HG03439 (cell line): Measurements from ENCODE around the gene SLCO2A1.

Experiments
- ATAC-seq: cut with Tn5 transposase; IDR thresholded peaks from one replicate; pipeline ENCODE4 v1.9.1; 2021; ENCODE audit warnings: mild to moderate bottlenecking, moderate library complexity; ENCODE audit not compliant: unreplicated experiment

SLCO2A1 gene

DNA sequence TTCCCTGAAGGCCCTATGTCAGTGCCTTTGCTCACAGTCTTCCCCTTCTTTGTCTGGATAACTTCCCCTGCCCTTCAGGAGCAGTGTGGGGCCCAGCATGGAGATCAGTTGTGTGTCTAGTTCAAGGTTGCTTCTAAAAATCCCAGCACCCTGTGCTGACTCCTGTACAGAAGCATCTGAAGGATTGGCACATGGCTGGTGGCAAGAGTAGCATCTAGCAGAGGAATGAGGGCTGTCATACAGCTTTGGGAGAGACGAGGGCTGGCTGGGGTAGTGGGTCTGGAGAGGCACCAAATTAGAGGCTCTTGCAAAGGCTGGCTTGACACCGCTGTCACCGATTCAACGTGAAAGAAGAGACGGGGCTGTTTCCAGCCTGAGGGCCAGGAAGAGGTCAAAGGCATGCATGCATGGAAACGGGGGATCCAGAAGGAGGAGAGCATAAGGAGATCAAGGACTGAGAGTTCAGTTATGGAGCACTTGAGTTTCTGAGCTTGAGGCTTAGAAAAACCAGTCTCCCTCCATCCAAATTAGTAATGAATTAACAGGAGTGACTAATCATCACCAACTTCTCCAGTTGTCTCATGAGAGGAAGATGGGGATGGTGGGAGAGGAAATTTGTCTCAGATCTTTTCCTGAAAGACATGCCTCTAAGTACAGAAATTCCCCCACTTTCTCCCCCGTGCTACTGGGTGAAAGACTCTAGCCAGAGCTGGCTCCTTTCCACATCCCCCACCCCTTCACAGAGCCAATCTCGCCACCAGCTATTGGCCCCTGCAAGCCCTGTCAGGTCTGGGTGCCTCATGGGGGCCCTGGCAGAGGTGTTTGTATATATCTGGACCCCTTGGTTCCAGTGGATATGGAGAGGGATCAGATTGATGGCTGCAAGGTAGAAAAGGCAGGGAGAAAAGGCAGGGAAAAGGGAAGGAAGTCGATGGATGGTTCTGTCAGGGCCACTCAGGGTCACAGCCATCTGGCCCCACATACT, 45.9 kb downstream of the SLCO2A1 start:
- ATAC-seq, result no peak

DNA sequence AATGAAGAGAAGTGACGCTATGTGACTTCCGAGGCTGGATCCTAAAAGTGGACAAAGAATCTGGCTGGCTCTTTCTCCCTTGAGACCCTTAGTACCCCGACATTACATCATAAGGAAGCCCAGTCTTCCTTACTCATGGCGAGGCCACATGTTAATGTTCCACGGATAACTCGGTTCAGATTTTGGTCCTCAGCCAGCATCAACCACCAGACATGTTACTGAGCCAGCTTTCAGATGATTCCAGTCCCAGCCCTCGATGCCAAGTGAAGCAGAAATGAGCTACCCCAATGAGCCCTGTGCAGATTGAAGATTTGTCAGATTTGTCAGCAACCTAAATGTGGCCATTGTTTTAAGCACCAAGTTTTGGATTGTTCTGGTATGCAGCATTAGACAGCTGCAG, 46.6 kb downstream of the SLCO2A1 start:
- no peak for ATAC-seq

DNA sequence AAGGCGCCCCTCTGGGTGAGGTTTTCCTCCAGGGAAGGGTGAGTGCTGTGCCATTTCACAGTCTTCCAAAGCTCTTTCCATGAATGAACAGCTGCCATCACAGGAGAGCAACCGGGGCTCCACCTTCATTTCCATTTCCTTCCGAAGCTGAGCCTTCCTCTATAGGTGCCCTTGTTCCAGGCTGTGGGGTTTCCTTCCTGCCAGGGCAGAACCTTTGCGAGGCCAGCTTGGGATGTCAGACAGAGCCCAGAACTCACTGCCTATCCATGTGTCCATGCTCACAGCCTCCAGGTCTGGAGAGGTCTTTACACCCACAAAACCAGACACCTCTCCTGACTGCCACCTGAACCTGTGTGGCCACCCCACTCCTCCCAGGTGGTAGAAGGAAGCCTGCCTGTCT, 49.2 kb downstream of the SLCO2A1 start:
- no peak for ATAC-seq

GRCh38 chr3:133980035-133980434, 49.7 kb downstream of the SLCO2A1 start:
- ATAC-seq, result no peak

DNA sequence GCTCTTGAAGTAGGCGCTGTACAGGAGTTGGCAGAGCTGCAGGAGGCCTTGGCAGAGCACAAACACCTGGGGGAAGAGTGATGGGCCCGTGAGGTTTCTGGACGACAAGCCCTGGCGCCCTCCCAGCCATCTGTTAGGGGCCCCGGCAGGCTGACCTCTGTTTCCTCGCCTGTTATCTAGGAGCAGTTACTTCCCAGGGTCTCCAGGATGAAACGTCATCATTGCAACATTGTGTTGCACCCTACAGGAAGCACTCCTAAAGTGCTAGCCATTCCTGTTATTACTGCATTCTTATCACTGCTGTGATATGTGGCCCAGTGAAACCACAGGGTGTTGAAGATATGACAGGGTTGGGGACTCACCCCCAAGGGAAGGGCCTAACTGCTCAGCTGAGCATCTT, 50.2 kb downstream of the SLCO2A1 start:
- no peak for ATAC-seq

GRCh38 chr3:133977568-133977967, 52.2 kb downstream of the SLCO2A1 start:
- ATAC-seq, result no peak

GRCh38 chr3:133973249-133973980, 56.3 kb downstream of the SLCO2A1 start:
- ATAC-seq, result no peak

DNA sequence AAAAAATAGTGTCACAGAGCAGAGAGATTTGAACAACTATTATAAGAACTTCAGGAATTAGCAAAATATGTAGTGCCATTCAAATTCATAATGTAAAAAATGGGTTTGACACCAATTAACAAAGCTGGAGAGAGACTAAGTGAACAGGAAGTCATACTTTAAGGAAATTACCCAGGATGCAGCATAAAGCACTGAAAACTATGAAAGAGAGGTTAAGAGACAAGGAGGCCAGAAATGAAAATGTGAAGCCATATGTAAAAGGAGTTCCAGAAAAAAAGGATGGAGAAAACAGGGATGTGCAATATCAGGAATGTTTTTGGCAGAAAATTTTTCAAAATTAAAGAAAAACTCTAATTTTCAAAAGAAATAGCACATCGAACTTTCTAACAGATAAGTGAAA, 57.6 kb downstream of the SLCO2A1 start:
- no peak for ATAC-seq

DNA sequence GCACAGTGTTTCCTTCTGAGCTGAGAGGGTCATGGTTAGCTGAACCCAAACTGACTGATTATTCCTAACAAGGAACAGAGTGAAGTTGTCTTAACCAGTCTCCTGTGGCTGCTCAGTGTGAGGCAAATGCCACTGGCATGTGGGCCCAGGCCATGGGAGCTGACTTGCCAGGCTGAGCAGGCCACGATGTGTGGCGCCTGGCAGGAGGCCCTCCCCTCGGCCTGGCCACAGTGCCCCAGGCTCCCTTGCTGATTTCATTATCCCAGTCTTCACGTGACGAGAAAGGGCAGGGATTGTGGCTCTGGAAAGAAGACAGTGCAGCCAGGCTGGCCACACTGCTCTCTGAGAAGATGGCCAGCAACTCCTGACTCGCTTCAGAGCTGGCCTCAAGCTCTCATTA, 58.8 kb downstream of the SLCO2A1 start:
- no peak for ATAC-seq

- ATAC-seq, result no peak
These were observed 59.4 kb downstream of the SLCO2A1 start for GRCh38 chr3:133970339-133970738.

DNA sequence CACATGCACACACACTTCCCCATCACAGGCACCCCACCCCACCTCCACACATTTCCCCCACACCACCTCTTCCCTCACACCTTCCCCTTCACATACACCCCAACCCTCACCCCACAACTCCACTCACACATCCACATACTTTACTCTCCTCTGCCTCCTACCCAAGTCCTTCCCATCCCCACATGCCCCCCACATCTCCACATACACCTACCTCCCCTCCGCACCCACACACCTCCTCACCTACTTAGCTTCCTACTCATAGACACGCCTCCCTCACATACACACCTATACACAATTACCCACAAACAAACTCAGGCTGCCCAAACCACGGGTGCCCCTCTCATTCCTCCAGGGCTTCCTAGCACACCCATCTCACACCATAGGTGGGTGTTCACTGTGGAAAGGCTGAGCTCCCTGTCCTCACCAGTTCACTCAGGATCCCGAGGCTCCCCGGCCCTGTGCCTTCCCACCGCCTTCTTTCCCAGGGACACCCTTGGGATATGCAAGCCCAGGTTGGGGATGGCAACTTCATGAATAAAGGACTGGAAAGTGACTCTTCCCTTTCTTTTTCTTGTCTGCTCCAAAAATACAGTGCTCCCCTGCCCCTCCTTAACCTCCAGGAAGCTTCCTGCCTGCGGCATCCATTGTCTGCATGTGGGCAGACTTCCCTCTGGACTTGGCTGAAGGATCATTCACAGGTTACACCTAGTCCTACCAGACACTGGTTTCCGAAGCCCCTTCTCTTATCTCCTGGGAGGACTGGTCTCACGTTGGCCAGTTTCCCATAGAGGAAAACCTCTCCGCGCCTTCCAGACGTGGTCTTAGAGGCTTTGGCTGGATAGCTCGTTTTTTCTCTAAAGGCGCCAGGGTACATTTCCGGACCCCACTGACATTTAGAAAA, 61.5 kb downstream of the SLCO2A1 start:
- ATAC-seq, result no peak

DNA sequence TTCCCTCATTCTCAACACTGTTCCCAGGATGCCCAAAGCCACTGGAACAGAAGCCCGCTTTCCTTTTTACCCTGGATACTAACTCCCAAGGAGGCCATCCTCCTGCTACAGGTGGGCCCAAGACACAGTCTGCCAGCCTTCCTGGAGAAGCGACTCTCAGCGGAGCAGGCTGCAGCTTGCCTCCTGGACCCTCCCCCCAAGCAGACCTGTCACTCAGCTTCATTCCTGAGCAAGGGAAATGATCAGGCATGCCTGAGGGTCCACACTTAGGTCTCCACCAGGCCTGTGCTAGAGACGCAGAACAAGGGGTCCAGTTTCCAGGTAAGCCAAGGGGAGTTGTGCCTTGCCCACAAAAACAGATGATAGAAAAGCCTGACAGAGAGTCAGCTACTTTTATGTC, 62.8 kb downstream of the SLCO2A1 start:
- no peak for ATAC-seq

- ATAC-seq, result no peak
These were observed 63.8 kb downstream of the SLCO2A1 start for GRCh38 chr3:133965906-133966305.

- ATAC-seq, result no peak
These were observed 64.6 kb downstream of the SLCO2A1 start for GRCh38 chr3:133965013-133965570.

GRCh38 chr3:133964547-133964946, 65.2 kb downstream of the SLCO2A1 start:
- no peak for ATAC-seq

DNA sequence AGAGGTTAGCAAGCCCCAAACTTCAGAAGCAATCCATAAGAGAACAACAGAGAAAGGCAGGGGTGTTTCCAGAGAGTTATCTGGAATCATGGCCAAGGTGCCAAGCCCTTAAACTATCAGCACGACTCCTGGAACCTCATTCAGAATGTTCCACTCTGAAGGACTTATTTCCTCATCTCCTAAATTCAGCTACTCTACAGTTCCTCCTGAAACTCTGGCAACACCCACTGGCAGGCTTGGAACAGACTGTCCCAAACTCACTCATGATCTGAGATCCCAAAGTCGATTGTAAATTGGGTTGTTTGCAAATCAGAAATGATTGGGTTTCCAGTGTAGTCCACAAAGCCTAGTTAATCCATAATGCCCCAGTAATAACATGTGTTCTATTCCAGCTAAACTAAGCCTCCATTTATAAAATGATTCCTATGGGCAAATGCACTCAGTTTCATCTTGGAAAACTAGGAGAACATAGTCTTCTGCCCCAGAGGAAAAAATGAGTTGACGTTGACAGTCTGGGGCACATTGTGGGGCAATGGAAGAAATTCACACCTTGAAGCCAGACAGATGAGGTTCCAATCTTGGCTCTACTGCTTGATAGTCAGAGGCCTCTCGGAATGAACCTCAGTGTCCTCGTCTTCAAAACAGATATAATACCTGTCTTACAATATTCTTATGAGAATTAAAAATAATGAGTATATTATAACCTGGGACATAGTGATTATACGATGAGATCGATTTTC, 65.9 kb downstream of the SLCO2A1 start:
- no peak for ATAC-seq

DNA sequence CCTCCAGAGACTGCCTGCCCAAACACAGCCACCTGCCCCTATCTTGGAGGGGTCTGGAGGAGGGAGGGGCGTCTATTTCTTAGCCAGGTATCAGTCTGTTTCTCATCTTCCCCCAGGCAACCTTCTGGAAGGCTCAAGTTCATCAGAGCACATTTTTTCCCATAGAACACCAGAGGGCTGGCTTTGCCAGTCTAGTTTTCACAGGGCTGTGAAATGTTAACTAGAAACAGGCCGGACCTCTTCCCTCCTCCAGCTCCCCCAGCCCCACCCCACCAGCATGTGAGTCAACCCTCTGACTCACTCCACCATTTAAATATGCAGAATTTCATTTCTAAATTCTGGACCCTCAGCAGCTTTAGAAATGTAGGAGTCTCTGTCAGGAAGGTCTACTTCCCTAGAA, 66.9 kb downstream of the SLCO2A1 start:
- ATAC-seq, result no peak

DNA sequence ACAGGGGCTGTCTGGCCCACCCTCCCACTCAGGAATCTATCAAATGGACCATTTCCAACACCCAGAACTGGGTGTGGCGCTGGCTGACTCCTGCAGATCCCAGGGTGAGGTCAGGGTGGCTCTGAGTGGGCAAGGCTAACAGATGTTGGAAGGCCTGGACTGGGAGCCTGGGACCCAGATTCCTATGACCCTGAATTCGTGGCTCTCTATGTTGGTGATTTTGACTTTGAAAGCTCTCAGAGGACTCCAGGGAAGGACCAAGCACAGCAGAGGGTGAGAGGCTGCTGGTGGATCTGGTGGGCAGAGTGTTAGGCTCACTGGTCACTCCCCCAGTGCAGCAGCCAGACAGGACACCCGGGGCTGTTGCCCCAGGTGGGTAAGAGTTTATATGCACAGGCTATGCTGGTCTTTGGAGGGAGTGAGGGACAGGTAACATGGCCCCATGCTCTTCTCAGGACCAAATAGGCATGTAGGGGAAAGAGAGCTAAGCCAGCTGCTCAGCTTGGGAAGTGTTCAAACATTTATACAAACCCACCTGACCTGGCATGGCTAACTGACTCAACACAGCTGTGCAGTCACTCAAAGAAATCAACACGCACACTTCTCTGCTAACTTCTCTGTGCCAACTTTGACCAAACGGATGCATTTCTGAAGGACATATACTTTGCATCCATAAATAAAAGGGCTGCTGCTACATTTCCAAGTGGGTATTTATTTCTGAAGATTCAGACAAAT, 71.5 kb downstream of the SLCO2A1 start:
- no peak for ATAC-seq

DNA sequence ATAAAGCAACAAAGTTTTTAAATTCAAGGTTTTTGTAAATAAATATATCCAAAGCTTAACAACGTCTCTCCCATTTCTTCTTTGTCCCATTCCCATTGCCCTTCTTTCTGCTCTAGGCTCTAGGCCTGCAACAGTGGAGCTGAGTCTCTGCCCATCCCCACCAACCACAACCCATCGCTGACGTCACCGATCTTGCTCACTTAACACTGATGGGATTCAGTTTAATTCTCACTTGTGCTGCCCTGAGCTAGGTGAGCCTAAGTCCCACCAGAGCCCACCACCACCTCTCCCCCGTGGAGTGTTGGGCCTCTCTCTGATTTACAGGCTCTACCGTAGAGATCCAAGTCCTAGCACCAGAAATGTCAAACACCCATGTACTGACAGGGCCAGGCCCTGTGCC, 72.7 kb downstream of the SLCO2A1 start:
- no peak for ATAC-seq
